Activated CD8-positive, alpha-beta memory T cell treated with anti-CD3 and anti-CD28 coated beads, Interleukin-2, amount 10 ng/mL, durations not matched to agents 7 days and 5 days (primary cell): ENCODE measurements around the gene SAMD7. TPM values are rescaled to one million over a fixed set of nuclear protein-coding genes. Genes with fewer than 3 reads are reported as not detected.

Experiments
- total RNA-seq, 2 experiments: library from RNA; stranded (reverse); gene quantifications; one replicate each; pipeline ENCODE4 v1.2.3, GENCODE V29; 2021

Gene SAMD7
- total RNA-seq, 2 experiments from 2014 or later: not detected

Other genes with a start within 250 kb of the SAMD7 start
- gene MECOM, start 247.9 kb upstream of the SAMD7 start, total RNA-seq: not detected
- 10 to 100 TPM; 10.5 to 17.4 TPM for gene TERC, start 146.5 kb upstream of the SAMD7 start, total RNA-seq
- under 1 TPM; 0.49 to 0.76 TPM for gene ACTRT3, start 142.0 kb upstream of the SAMD7 start, total RNA-seq
- 10 to 100 TPM; 15.3 to 16.9 TPM for gene MYNN, start 138.2 kb upstream of the SAMD7 start, total RNA-seq
- under 1 TPM; 0.23 to 0.35 TPM for gene LRRIQ4, start 98.7 kb upstream of the SAMD7 start, total RNA-seq
- gene LRRC34, start 98.7 kb upstream of the SAMD7 start, total RNA-seq: 1 to 10 TPM; 7.2 to 9.6 TPM
- gene LRRC31, start 41.6 kb upstream of the SAMD7 start, total RNA-seq: not detected
- gene SEC62, start 55.2 kb downstream of the SAMD7 start, total RNA-seq: 10 to 100 TPM; 36.0 to 47.7 TPM
- gene GPR160, start 126.4 kb downstream of the SAMD7 start, total RNA-seq: 1 to 10 TPM; 3.6 to 6.4 TPM